ENCODE results near the gene XRCC3. TPM values are rescaled to one million over a fixed set of nuclear protein-coding genes. Genes with fewer than 3 reads are reported as not detected.
"Not testable (repeated sequence)": the region's sequence is repeated elsewhere in the genome, so short reads cannot be mapped to it uniquely, and the experiment has no call there.

The XRCC3 gene
- total RNA-seq, 1 experiment from 2014 or later: 28.4 TPM

DNA sequence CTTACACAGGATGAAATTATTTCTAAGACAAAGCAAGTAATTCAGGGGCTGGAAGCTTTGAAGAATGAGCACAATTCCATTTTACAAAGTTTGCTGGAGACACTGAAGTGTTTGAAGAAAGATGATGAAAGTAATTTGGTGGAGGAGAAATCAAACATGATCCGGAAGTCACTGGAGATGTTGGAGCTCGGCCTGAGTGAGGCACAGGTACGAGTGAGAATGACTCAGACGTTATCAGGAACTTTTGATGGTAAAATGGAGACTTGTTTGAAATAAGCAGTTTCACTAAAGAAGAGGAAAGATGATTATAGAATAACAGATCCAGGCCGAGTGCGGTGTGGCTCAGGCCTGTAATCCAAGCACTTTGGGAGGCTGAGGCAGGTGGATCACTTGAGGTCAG lies 60.6 kb downstream of the XRCC3 start:
- Histone ChIP-seq H3K4me1 (replicated peaks) (peaks cover 17% of the 10 kb centered on the region), H3K27ac (no peak overlapping the region), H3K27me3 (replicated peaks) (no peaks in the 10 kb centered on the region), H3K4me3 (no peak overlapping the region), H3K9me3 (replicated peaks) (no peaks in the 10 kb centered on the region), H3K36me3 (peaks cover 72% of the 10 kb centered on the region)
- DNase-seq (ENCODE audit: low read depth in 1 of 2, low spot score in 2 of 2): no peak

DNA sequence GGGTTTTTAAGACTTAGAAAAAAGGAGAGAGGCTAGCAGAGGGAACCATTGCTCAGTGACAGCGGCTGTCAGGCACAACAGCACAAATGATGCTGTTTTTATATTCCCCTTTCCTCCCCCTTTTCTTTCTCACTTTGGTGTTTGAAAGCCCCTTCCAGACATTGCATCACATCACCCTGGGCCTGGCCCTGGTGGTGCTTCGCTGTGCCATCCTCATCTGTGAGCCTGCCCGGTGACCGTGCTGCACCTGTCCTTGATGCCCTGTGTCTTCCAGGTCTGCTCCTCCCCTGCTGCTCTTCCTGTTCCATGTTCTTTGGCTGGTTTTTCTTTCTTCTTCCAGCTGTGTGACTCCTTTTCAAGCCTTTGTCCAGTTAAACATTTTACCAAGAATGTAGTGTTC lies 61.4 kb downstream of the XRCC3 start:
- H3K4me1 ChIP-seq (replicated peaks): peaks cover 17% of the 10 kb centered on the region
- no peak overlapping the region for H3K27ac ChIP-seq
- H3K9me3 ChIP-seq (replicated peaks): no peaks in the 10 kb centered on the region
- DNase-seq (ENCODE audit: low read depth in 1 of 2, low spot score in 2 of 2): no peak
- H3K36me3 ChIP-seq: peaks cover 65% of the 10 kb centered on the region
- H3K4me3 ChIP-seq: no peak overlapping the region
- H3K27me3 ChIP-seq (replicated peaks): no peaks in the 10 kb centered on the region

DNA sequence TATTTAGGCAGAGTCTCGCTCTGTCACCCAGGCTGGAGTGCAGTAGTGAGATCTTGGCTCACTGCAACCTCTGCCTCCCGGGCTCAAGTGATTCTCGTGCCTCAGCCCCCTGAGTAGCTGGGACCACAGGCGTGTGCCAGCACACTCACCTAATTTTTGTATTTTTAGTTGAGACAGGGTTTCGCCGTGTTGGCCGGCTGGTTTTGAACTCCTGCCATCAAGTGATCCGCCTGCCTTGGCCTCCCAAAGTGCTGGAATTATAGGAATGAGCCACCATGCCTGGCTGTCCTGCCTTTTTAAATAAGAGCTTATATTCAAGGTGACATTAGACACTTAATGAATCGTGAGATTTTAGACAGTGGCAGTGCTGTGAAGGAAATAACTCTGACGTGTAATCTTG lies 61.9 kb downstream of the XRCC3 start:
- peaks cover 17% of the 10 kb centered on the region for H3K4me1 ChIP-seq (replicated peaks)
- peaks cover 66% of the 10 kb centered on the region for H3K36me3 ChIP-seq
- H3K27ac ChIP-seq: not testable (repeated sequence)

DNA sequence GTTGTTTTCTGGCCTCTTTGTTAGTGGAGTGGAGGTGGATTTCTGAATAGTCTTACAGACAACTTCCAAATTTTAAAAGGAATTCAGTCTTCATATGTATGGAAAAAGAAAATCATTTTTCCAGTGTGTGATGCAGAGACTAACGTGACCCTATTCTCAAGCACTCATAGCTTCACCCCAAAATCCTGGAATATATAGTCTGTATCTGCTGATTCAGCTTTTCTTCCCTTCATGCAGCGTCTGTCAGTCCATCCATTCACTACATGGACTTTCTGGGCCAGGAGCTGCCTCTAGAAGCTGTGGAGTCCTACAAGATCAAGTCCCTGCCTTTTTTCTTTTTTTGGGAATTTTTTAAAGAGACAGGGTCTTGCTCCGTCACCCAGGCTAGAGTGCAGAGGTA lies 62.4 kb downstream of the XRCC3 start:
- Histone ChIP-seq H3K9me3 (replicated peaks) (no peaks in the 10 kb centered on the region), H3K36me3 (peaks cover 64% of the 10 kb centered on the region), H3K27me3 (replicated peaks) (no peaks in the 10 kb centered on the region), H3K27ac (no peak overlapping the region), H3K4me1 (replicated peaks) (peaks cover 17% of the 10 kb centered on the region), H3K4me3 (no peak overlapping the region)
- DNase-seq (ENCODE audit: low read depth in 1 of 2, low spot score in 2 of 2): no peak

More for the DNA sequence above, 61.9 kb downstream of the XRCC3 start:
- not testable (repeated sequence) for H3K4me3 ChIP-seq; DNase-seq (ENCODE audit: low read depth in 1 of 2, low spot score in 2 of 2); H3K9me3 ChIP-seq (replicated peaks); H3K27me3 ChIP-seq (replicated peaks)

DNA sequence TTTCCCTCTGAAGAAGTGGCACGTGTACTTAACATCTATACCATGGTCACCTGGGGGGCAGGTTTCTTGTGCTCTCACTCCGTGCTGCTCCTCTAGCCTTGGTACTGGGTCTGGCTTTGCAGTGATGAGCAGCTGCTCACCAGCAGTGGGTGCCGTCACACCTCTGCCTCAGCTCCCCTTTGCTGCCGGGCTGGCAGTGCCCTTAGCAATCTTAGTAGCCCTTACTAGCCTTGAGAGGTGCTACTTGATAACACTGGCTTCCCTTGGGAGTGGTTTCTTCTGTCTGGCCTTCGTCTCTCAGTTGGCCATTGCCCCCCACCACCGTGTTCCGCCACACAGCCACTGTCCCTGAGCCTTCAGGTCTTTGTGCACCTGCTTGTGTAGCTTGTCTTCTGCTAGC lies 63.7 kb downstream of the XRCC3 start:
- no peak for DNase-seq (ENCODE audit: low read depth in 1 of 2, low spot score in 2 of 2)
- Histone ChIP-seq H3K27me3 (replicated peaks) (no peaks in the 10 kb centered on the region), H3K27ac (no peak overlapping the region), H3K4me3 (no peak overlapping the region), H3K4me1 (replicated peaks) (peaks cover 17% of the 10 kb centered on the region), H3K36me3 (peaks cover 52% of the 10 kb centered on the region), H3K9me3 (replicated peaks) (no peaks in the 10 kb centered on the region)

DNA sequence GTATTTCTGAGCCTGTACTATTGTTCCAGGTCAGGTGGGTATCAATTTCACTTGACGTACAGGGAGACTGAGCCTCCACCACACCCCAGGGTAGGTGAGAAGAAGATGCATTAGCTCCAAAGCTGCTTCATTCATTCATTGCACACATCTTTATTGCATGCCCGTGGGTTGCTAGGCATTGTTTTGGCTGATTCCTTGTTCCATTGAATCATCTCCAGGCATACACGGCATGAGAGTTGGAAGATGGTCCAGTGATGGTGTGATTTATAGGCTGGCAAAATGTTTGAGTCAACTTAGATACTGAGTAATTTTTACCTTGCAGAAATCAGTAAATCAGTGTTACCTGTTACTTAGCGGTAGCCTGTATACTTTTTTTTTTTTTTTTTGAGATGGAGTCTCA lies 65.0 kb downstream of the XRCC3 start:
- Histone ChIP-seq H3K4me3 (no peak overlapping the region), H3K36me3 (peaks cover 38% of the 10 kb centered on the region), H3K27ac (no peak overlapping the region), H3K4me1 (replicated peaks) (peaks cover 17% of the 10 kb centered on the region), H3K27me3 (replicated peaks) (no peaks in the 10 kb centered on the region), H3K9me3 (replicated peaks) (no peaks in the 10 kb centered on the region)
- no peak for DNase-seq (ENCODE audit: low read depth in 1 of 2, low spot score in 2 of 2)

DNA sequence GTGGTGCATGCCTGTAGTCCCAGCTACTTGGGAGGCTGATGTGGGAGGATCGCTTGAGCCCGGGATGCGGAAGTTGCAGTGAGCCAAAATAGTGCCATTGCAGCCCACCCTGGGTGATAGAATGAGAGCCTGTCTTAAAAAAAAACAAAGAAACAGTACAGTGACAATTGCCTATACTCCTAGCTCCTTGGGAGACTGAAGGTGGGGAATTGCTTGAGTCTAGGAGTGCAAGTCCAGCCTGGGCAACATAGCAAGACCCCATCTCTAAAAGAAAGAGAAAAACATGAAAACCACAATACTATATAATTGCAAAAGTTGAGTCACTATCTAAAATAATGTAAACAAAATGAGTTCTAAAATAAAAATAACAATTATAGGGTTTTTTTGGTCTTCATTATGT lies 66.2 kb downstream of the XRCC3 start:
- H3K4me1 ChIP-seq (replicated peaks): peaks cover 17% of the 10 kb centered on the region

More for the DNA sequence above, 66.2 kb downstream of the XRCC3 start:
- DNase-seq (ENCODE audit: low read depth in 1 of 2, low spot score in 2 of 2): no peak
- Histone ChIP-seq H3K9me3 (replicated peaks) (no peaks in the 10 kb centered on the region), H3K36me3 (peaks cover 26% of the 10 kb centered on the region), H3K27me3 (replicated peaks) (no peaks in the 10 kb centered on the region), H3K27ac (no peak overlapping the region), H3K4me3 (no peak overlapping the region)

Other genes starting within 250 kb of the XRCC3 start
- gene CKB, start 192.6 kb downstream of the XRCC3 start, total RNA-seq (2014; rRNA removed; shearing (Covaris generic)): 26.4 and 39.4 TPM in 2 replicates
- 14.3 and 18.8 TPM in 2 replicates for gene TRMT61A, start 186.3 kb downstream of the XRCC3 start, total RNA-seq (2014; rRNA removed; shearing (Covaris generic))
- 17.6 and 19.6 TPM in 2 replicates for gene BAG5, start 152.8 kb downstream of the XRCC3 start, total RNA-seq (2014; rRNA removed; shearing (Covaris generic))
- 12.1 and 43.4 TPM in 2 replicates for gene COA8, start 152.5 kb downstream of the XRCC3 start, total RNA-seq (2014; rRNA removed; shearing (Covaris generic))
- gene KLC1, start 86.2 kb downstream of the XRCC3 start, total RNA-seq (2014; rRNA removed; shearing (Covaris generic)): 117 and 196 TPM in 2 replicates
- gene ZFYVE21, start 359 bp upstream of the XRCC3 start, total RNA-seq (2014; rRNA removed; shearing (Covaris generic)): 44.8 and 46.3 TPM in 2 replicates
- 1.2 and 3.0 TPM in 2 replicates for gene PPP1R13B, start 132.1 kb upstream of the XRCC3 start, total RNA-seq (2014; rRNA removed; shearing (Covaris generic))
- 2.2 and 4.1 TPM in 2 replicates for gene TDRD9, start 213.0 kb upstream of the XRCC3 start, total RNA-seq (2014; rRNA removed; shearing (Covaris generic))
- not detected in 2 replicates for gene RD3L, start 227.1 kb upstream of the XRCC3 start, total RNA-seq (2014; rRNA removed; shearing (Covaris generic))